ENCODE data around the gene SCGB3A2.

The SCGB3A2 gene

GRCh38 chr5:147904110-147904509 is 25.6 kb downstream of the SCGB3A2 start:
- DNase-seq (ENCODE audit: low read depth in 3 of 3, low spot score in 1 of 3), result no peak

GRCh38 chr5:147906326-147907095 is 28.0 kb downstream of the SCGB3A2 start, which contains the start of gene C5orf46:
TSS of gene C5orf46 (minus strand) at chr5:147906538. CDS start at chr5:147906501, 37 bp downstream.
- no peak for DNase-seq (ENCODE audit: low read depth in 3 of 3, low spot score in 1 of 3)

GRCh38 chr5:147911427-147911826 is 32.9 kb downstream of the SCGB3A2 start:
- no peak for DNase-seq (ENCODE audit: low read depth in 3 of 3, low spot score in 1 of 3)

- no peak for DNase-seq (ENCODE audit: low read depth in 3 of 3, low spot score in 1 of 3)
Measured at GRCh38 chr5:147912011-147912410, 33.5 kb downstream of the SCGB3A2 start.

- DNase-seq (ENCODE audit: low read depth in 3 of 3, low spot score in 1 of 3), result no peak
Measured at GRCh38 chr5:147913786-147914185, 35.3 kb downstream of the SCGB3A2 start.

GRCh38 chr5:147918101-147918685 is 39.7 kb downstream of the SCGB3A2 start:
- no peak for DNase-seq (ENCODE audit: low read depth in 3 of 3, low spot score in 1 of 3)

- no peak for DNase-seq (ENCODE audit: low read depth in 3 of 3, low spot score in 1 of 3)
Measured at GRCh38 chr5:147918899-147919298, 40.4 kb downstream of the SCGB3A2 start.

- DNase-seq (ENCODE audit: low read depth in 3 of 3, low spot score in 1 of 3), result no peak
Measured at GRCh38 chr5:147920420-147921030, 42.0 kb downstream of the SCGB3A2 start.

GRCh38 chr5:147921136-147921535 is 42.6 kb downstream of the SCGB3A2 start:
- no peak for DNase-seq (ENCODE audit: low read depth in 3 of 3, low spot score in 1 of 3)

GRCh38 chr5:147925020-147925419 is 46.5 kb downstream of the SCGB3A2 start:
- no peak for DNase-seq (ENCODE audit: low read depth in 3 of 3, low spot score in 1 of 3)

- no peak for DNase-seq (ENCODE audit: low read depth in 3 of 3, low spot score in 1 of 3)
Measured at GRCh38 chr5:147927901-147928300, 49.4 kb downstream of the SCGB3A2 start.

- no peak for DNase-seq (ENCODE audit: low read depth in 3 of 3, low spot score in 1 of 3)
Measured at GRCh38 chr5:147930769-147931168, 52.3 kb downstream of the SCGB3A2 start.

Data from stimulated activated CD4-positive, alpha-beta T cell treated with anti-CD3 and anti-CD28 coated beads, TNF-alpha, amount 100 ng/mL, for 1 hour (primary cell).